Peyer's patch (tissue), 4 donors: ENCODE measurements around the gene TNFAIP3. TPM values are rescaled to one million over a fixed set of nuclear protein-coding genes. Genes with fewer than 3 reads are reported as not detected.

Experiments
- DNase-seq, 3 donors: peaks; one replicate each; pipeline ENCODE4 v3.0.0-alpha.2; 2017 to 2019
- H3K27ac ChIP-seq, 4 donors: fragments of 200-600 bp; sonication (generic); one replicate each; pipeline ENCODE4 v1.5.1; 2016 to 2019
- H3K27me3 ChIP-seq, 2 donors: fragments of 200-600 bp; sonication (generic); one replicate each; pipeline ENCODE4 v1.5.1; 2019
- H3K36me3 ChIP-seq, 3 donors: fragments of 200-600 bp; sonication (generic); one replicate each; pipeline ENCODE4 v1.5.1; 2016 to 2019
- H3K4me1 ChIP-seq, 4 donors: fragments of 200-600 bp; sonication (generic); one replicate each; pipeline ENCODE4 v1.5.1; 2016 to 2019
- H3K4me3 ChIP-seq, 4 donors: fragments of 200-600 bp; sonication (generic); 1 replicate in 3 of 4; 2 replicates in 1 of 4; pipeline ENCODE4 v1.5.1; 2016 to 2019; ENCODE audit warnings: mild to moderate bottlenecking in 1 of 4
- H3K9me3 ChIP-seq, 4 donors: fragments of 200-600 bp; sonication (generic); one replicate each; pipeline ENCODE4 v1.5.1; 2016 to 2019; ENCODE audit warnings: mild to moderate bottlenecking in 1 of 4
- CTCF ChIP-seq, 6 experiments: fragments of 450-650 bp in 4 of 6; fragments of 200-600 bp in 2 of 6; sonication (generic) in 1 of 6; IDR thresholded peaks; one replicate each; pipeline ENCODE4 v1.5.1; 2017 to 2019; ENCODE audit warnings: antibody characterized with exemption in 6 of 6, mild to moderate bottlenecking in 3 of 6, moderate library complexity in 1 of 6
- POLR2A ChIP-seq, 2 donors: fragments of 450-650 bp; IDR thresholded peaks; one replicate each; pipeline ENCODE4 v1.5.1; 2017; ENCODE audit warnings: antibody characterized with exemption in 2 of 2, mild to moderate bottlenecking in 2 of 2, moderate library complexity in 2 of 2
- total RNA-seq, 4 donors: library from RNA; depleted of rRNA; stranded (reverse); fragments of >200 nt; gene quantifications; one replicate each; pipeline ENCODE4 v1.1.0, GENCODE V29; 2016

Gene TNFAIP3
- 10 to 100 TPM; 19.3 to 66.8 (median 30.6) TPM for total RNA-seq

- H3K27me3 ChIP-seq: no peaks in the 10 kb centered on the region
- peaks cover 0 to 13% (median 6%) of the 10 kb centered on the region in 4 donors for H3K4me1 ChIP-seq
- no peaks in the 10 kb centered on the region for H3K9me3 ChIP-seq
These were observed at the start of gene TNFAIP3 for GRCh38 chr6:137866914-137867684. TSS of gene TNFAIP3 (plus strand) at chr6:137867259. CDS start at chr6:137871228, 3,969 bp downstream.

GRCh38 chr6:137818440-137818839 lies 48.6 kb upstream of the TNFAIP3 start:
- Histone ChIP-seq H3K4me1 (no peaks in the 10 kb centered on the region), H3K27me3 (no peaks in the 10 kb centered on the region), H3K9me3 (no peaks in the 10 kb centered on the region), H3K4me3 (no peak overlapping the region), H3K36me3 (no peaks in the 10 kb centered on the region), H3K27ac (no peak overlapping the region)
- no peak for TF ChIP-seq POLR2A (IDR thresholded peaks at IDR 0.05)
- TF ChIP-seq CTCF (IDR thresholded peaks at IDR 0.05): no peak
- DNase-seq: no peak

More at GRCh38 chr6:137866914-137867684, at the start of gene TNFAIP3:
- TF ChIP-seq POLR2A (IDR thresholded peaks at IDR 0.05): peak; percentile 91
- TF ChIP-seq CTCF (IDR thresholded peaks at IDR 0.05): peak; percentile 75 to 96 (median 92)
- Histone ChIP-seq H3K4me3 (peak within 1 kb of the TSS; percentile 85 to 90 (median 87)), H3K27ac (peak within 1 kb of the TSS; percentile 96 to 98 (median 97)), H3K36me3 (peaks cover 0 to 2% (median 0%) of the 10 kb centered on the region in 3 donors)
- DNase-seq: peak; percentile 93 to 97 (median 95)

GRCh38 chr6:137819740-137820139 lies 47.3 kb upstream of the TNFAIP3 start:
- no peaks in the 10 kb centered on the region for H3K36me3 ChIP-seq
- no peaks in the 10 kb centered on the region for H3K27me3 ChIP-seq
- peaks cover 0 to 6% (median 0%) of the 10 kb centered on the region in 4 donors for H3K4me1 ChIP-seq
- no peaks in the 10 kb centered on the region for H3K9me3 ChIP-seq
- H3K4me3 ChIP-seq: no peak overlapping the region
- H3K27ac ChIP-seq: peak overlapping the region in 3 of 4 donors; percentile 4 to 44 (median 17)
- DNase-seq: no peak
- no peak for TF ChIP-seq POLR2A (IDR thresholded peaks at IDR 0.05)
- TF ChIP-seq CTCF (IDR thresholded peaks at IDR 0.05): no peak

GRCh38 chr6:137820425-137820824 lies 46.6 kb upstream of the TNFAIP3 start:
- Histone ChIP-seq H3K27ac (no peak overlapping the region), H3K36me3 (no peaks in the 10 kb centered on the region)

GRCh38 chr6:137820952-137821351 lies 46.1 kb upstream of the TNFAIP3 start:
- TF ChIP-seq CTCF (IDR thresholded peaks at IDR 0.05): no peak
- TF ChIP-seq POLR2A (IDR thresholded peaks at IDR 0.05): no peak
- Histone ChIP-seq H3K27ac (no peak overlapping the region), H3K27me3 (no peaks in the 10 kb centered on the region), H3K4me1 (peaks cover 0 to 6% (median 0%) of the 10 kb centered on the region in 4 donors), H3K4me3 (no peak overlapping the region), H3K9me3 (no peaks in the 10 kb centered on the region), H3K36me3 (no peaks in the 10 kb centered on the region)
- DNase-seq: no peak

More at GRCh38 chr6:137820425-137820824, 46.6 kb upstream of the TNFAIP3 start:
- Histone ChIP-seq H3K4me3 (no peak overlapping the region), H3K27me3 (no peaks in the 10 kb centered on the region), H3K9me3 (no peaks in the 10 kb centered on the region), H3K4me1 (peaks cover 0 to 6% (median 0%) of the 10 kb centered on the region in 4 donors)
- DNase-seq: no peak
- TF ChIP-seq CTCF (IDR thresholded peaks at IDR 0.05): no peak
- TF ChIP-seq POLR2A (IDR thresholded peaks at IDR 0.05): no peak
